Left lung (tissue), 10 donors: ENCODE data around the gene HECTD4. TPM values are rescaled to one million over a fixed set of nuclear protein-coding genes. Genes with fewer than 3 reads are reported as not detected.

Experiments used
- ATAC-seq: fragments of 200-7000 bp; cut with Tn5 transposase; one replicate; pipeline ENCODE4 v1.9.1; 2020; ENCODE audit warnings: moderate library complexity
- DNase-seq, 4 donors: peaks; one replicate each; pipeline ENCODE4 v3.0.0-alpha.2; 2013 to 2020
- H3K27ac ChIP-seq, 2 donors: fragments of 200-600 bp; sonication (generic) in 1 of 2; one replicate each; pipeline versions ENCODE4 v1.5.0 to v1.8.0; 2020 to 2021
- H3K27me3 ChIP-seq, 2 donors: fragments of 200-600 bp; sonication (generic) in 1 of 2; one replicate each; pipeline versions ENCODE4 v1.5.0 to v1.8.0; 2020 to 2021
- H3K36me3 ChIP-seq, 2 donors: fragments of 200-600 bp; sonication (generic) in 1 of 2; one replicate each; pipeline versions ENCODE4 v1.5.0 to v1.8.0; 2020 to 2021
- H3K4me1 ChIP-seq, 2 donors: fragments of 200-600 bp; one replicate each; pipeline ENCODE4 v1.8.0; 2021
- H3K4me3 ChIP-seq, 2 donors: fragments of 200-600 bp; sonication (generic) in 1 of 2; one replicate each; pipeline versions ENCODE4 v1.5.0 to v1.8.0; 2020 to 2021; ENCODE audit warnings: mild to moderate bottlenecking in 1 of 2
- H3K9me3 ChIP-seq, 2 donors: fragments of 200-600 bp; sonication (generic) in 1 of 2; one replicate each; pipeline versions ENCODE4 v1.5.0 to v1.8.0; 2020 to 2021
- CTCF ChIP-seq, 2 donors: fragments of 200-600 bp; sonication (generic) in 1 of 2; IDR thresholded peaks; one replicate each; pipeline versions ENCODE4 v1.5.0 to v1.8.0; 2021; ENCODE audit warnings: antibody characterized with exemption in 2 of 2
- intact Hi-C, 2 donors: fragments of 100-400 bp; cut with DNase I; formaldehyde crosslinking; loops; one replicate each; pipeline versions ENCODE4 v1.11.2 to v1.14.2; 2022
- polyA plus RNA-seq, 6 donors: library from polyadenylated mRNA; unstranded; fragments of 120-200 nt; gene quantifications; one replicate each; pipeline ENCODE4 v1.2.1, GENCODE V29; 2013; ENCODE audit not compliant: insufficient read length in 6 of 6
- total RNA-seq, 2 donors: library from RNA; stranded (reverse); fragmentation: NEBNext Ultra II Directional; extraction: Animal tissue kit (Norgen Biotek cat#: 25700); gene quantifications; one replicate each; pipeline ENCODE4 v1.2.1, GENCODE V29; 2021
- donor health status: DM: no; HTN: yes; CAD: no.
- donor health status: DM: no; HTN: no; CAD: no.

The HECTD4 gene
- total and polyA plus RNA-seq, 8 donors = 41.3 to 78.6 (median 64.9) TPM

- H3K27ac ChIP-seq = no peak overlapping the region
- DNase-seq (no peak), ATAC-seq (no peak)
- no peaks in the 10 kb centered on the region for H3K27me3 ChIP-seq
- no peaks in the 10 kb centered on the region for H3K36me3 ChIP-seq
- intact Hi-C loops = no loop called here
- H3K4me1 ChIP-seq = peaks cover 0 to under 1% of the 10 kb centered on the region in 2 donors
- no peaks in the 10 kb centered on the region for H3K9me3 ChIP-seq
- TF ChIP-seq CTCF (IDR thresholded peaks at IDR 0.05) = no peak
- H3K4me3 ChIP-seq = no peak overlapping the region
Observed at GRCh38 chr12:112374166-112374740, 8.0 kb downstream of the HECTD4 start.

- ATAC-seq (no peak), DNase-seq (no peak)
- intact Hi-C loops = no loop called here
- no peaks in the 10 kb centered on the region for H3K9me3 ChIP-seq
- no peak overlapping the region for H3K27ac ChIP-seq
- no peak for TF ChIP-seq CTCF (IDR thresholded peaks at IDR 0.05)
- H3K4me3 ChIP-seq = no peak overlapping the region
- H3K36me3 ChIP-seq = no peaks in the 10 kb centered on the region
- H3K4me1 ChIP-seq = no peaks in the 10 kb centered on the region
- no peaks in the 10 kb centered on the region for H3K27me3 ChIP-seq
Observed at GRCh38 chr12:112370868-112371510, 11.2 kb downstream of the HECTD4 start.

- TF ChIP-seq CTCF (IDR thresholded peaks at IDR 0.05) = no peak
- Histone ChIP-seq H3K4me1 (no peaks in the 10 kb centered on the region), H3K36me3 (no peaks in the 10 kb centered on the region), H3K4me3 (no peak overlapping the region), H3K9me3 (no peaks in the 10 kb centered on the region), H3K27ac (no peak overlapping the region), H3K27me3 (no peaks in the 10 kb centered on the region)
- DNase-seq (no peak), ATAC-seq (no peak)
- intact Hi-C loops = no loop called here
Observed at GRCh38 chr12:112370199-112370598, 12.0 kb downstream of the HECTD4 start.

GRCh38 chr12:112368856-112369255 is 13.4 kb downstream of the HECTD4 start:
- ATAC-seq (no peak), DNase-seq (no peak)
- Histone ChIP-seq H3K27ac (no peak overlapping the region), H3K9me3 (no peaks in the 10 kb centered on the region), H3K36me3 (no peaks in the 10 kb centered on the region), H3K4me3 (no peak overlapping the region), H3K4me1 (no peaks in the 10 kb centered on the region), H3K27me3 (no peaks in the 10 kb centered on the region)
- intact Hi-C loops = no loop called here
- no peak for TF ChIP-seq CTCF (IDR thresholded peaks at IDR 0.05)

- no peak overlapping the region for H3K4me3 ChIP-seq
- H3K27ac ChIP-seq = no peak overlapping the region
- TF ChIP-seq CTCF (IDR thresholded peaks at IDR 0.05) = no peak
- no peaks in the 10 kb centered on the region for H3K27me3 ChIP-seq
- no peak for ATAC-seq
- H3K4me1 ChIP-seq = no peaks in the 10 kb centered on the region
- no peaks in the 10 kb centered on the region for H3K36me3 ChIP-seq
- DNase-seq = no peak
- no peaks in the 10 kb centered on the region for H3K9me3 ChIP-seq
- intact Hi-C loops = no loop called here
Observed at GRCh38 chr12:112367965-112368364, 14.3 kb downstream of the HECTD4 start.
